HL-60 (cell line): ENCODE data around the gene KLHL5.

ENCODE experiments used
- DNase-seq, 2 experiments: peaks; one replicate each; pipeline ENCODE4 v3.0.0-alpha.2; 2010 to 2020; ENCODE audit warnings: low read depth in 1 of 2, low spot score in 1 of 2
- H3K27ac ChIP-seq: fragments of 250-450 bp; sonication (Bioruptor Pico); replicated peaks from 2 replicates; pipeline ENCODE4 v1.5.1; 2020; ENCODE audit warnings: mild to moderate bottlenecking, moderate library complexity
- H3K27me3 ChIP-seq: fragments of 250-450 bp; sonication (Bioruptor Pico); 2 replicates; pipeline ENCODE4 v1.5.1; 2021; ENCODE audit warnings: mild to moderate bottlenecking, moderate library complexity; ENCODE audit not compliant: insufficient read depth, poor library complexity, severe bottlenecking
- H3K4me3 ChIP-seq: replicated peaks from 2 replicates; pipeline ENCODE4 v1.5.1; 2011; ENCODE audit warnings: mild to moderate bottlenecking, control low read depth, low read length; ENCODE audit not compliant: insufficient read depth
- GABPA ChIP-seq: IDR thresholded peaks from 2 replicates; pipeline ENCODE4 v1.6.1; 2012; ENCODE audit warnings: low read depth
- POLR2AphosphoS5 ChIP-seq: IDR thresholded peaks from 2 replicates; pipeline ENCODE4 v1.6.1; 2012; ENCODE audit warnings: low read depth
- SPI1 ChIP-seq: IDR thresholded peaks from 2 replicates; pipeline ENCODE4 v1.6.1; 2012; ENCODE audit warnings: low read depth, mild to moderate bottlenecking, borderline replicate concordance
- TF ChIP-seq, protein P1 (sequence below): IDR thresholded peaks from one replicate; pipeline ENCODE4 v1.5.1; 2011; ENCODE audit warnings: low read length, control low read depth, inconsistent platforms; ENCODE audit not compliant: insufficient read depth
- TF ChIP-seq, protein P2 (sequence below): IDR thresholded peaks from 2 replicates; pipeline ENCODE4 v1.6.1; 2012; ENCODE audit warnings: low read depth; ENCODE audit not compliant: insufficient replicate concordance

Gene KLHL5

DNA sequence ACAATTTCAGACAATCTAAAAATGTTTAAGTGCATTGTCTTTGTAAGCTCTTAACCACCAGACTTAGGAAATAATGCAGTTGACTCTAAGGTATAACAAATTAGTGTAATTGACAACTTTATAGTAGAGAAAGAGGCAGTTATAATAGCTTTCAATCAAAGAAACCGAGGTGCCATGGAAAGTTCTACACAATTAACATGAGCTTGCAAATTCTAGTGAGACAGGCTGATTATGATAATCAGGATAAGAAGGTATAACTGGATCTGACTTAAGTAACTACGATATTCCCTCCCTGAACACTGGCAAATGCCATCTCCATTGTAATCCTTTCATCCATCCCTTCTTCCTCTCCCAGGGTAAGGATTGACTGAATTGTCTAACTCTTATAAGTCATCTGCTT, 11.4 kb upstream of the KLHL5 start:
- no peak for DNase-seq
- no peak overlapping the region for H3K27ac ChIP-seq
- H3K27me3 ChIP-seq, result no peaks in the 10 kb centered on the region
- TF ChIP-seq POLR2AphosphoS5 (no peak), SPI1 (no peak), GABPA (no peak)
- TF ChIP-seq, protein P1, sequence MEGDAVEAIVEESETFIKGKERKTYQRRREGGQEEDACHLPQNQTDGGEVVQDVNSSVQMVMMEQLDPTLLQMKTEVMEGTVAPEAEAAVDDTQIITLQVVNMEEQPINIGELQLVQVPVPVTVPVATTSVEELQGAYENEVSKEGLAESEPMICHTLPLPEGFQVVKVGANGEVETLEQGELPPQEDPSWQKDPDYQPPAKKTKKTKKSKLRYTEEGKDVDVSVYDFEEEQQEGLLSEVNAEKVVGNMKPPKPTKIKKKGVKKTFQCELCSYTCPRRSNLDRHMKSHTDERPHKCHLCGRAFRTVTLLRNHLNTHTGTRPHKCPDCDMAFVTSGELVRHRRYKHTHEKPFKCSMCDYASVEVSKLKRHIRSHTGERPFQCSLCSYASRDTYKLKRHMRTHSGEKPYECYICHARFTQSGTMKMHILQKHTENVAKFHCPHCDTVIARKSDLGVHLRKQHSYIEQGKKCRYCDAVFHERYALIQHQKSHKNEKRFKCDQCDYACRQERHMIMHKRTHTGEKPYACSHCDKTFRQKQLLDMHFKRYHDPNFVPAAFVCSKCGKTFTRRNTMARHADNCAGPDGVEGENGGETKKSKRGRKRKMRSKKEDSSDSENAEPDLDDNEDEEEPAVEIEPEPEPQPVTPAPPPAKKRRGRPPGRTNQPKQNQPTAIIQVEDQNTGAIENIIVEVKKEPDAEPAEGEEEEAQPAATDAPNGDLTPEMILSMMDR, result no peak
- TF ChIP-seq, protein P2, sequence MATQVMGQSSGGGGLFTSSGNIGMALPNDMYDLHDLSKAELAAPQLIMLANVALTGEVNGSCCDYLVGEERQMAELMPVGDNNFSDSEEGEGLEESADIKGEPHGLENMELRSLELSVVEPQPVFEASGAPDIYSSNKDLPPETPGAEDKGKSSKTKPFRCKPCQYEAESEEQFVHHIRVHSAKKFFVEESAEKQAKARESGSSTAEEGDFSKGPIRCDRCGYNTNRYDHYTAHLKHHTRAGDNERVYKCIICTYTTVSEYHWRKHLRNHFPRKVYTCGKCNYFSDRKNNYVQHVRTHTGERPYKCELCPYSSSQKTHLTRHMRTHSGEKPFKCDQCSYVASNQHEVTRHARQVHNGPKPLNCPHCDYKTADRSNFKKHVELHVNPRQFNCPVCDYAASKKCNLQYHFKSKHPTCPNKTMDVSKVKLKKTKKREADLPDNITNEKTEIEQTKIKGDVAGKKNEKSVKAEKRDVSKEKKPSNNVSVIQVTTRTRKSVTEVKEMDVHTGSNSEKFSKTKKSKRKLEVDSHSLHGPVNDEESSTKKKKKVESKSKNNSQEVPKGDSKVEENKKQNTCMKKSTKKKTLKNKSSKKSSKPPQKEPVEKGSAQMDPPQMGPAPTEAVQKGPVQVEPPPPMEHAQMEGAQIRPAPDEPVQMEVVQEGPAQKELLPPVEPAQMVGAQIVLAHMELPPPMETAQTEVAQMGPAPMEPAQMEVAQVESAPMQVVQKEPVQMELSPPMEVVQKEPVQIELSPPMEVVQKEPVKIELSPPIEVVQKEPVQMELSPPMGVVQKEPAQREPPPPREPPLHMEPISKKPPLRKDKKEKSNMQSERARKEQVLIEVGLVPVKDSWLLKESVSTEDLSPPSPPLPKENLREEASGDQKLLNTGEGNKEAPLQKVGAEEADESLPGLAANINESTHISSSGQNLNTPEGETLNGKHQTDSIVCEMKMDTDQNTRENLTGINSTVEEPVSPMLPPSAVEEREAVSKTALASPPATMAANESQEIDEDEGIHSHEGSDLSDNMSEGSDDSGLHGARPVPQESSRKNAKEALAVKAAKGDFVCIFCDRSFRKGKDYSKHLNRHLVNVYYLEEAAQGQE, result no peak
- H3K4me3 ChIP-seq, result no peak overlapping the region

DNA sequence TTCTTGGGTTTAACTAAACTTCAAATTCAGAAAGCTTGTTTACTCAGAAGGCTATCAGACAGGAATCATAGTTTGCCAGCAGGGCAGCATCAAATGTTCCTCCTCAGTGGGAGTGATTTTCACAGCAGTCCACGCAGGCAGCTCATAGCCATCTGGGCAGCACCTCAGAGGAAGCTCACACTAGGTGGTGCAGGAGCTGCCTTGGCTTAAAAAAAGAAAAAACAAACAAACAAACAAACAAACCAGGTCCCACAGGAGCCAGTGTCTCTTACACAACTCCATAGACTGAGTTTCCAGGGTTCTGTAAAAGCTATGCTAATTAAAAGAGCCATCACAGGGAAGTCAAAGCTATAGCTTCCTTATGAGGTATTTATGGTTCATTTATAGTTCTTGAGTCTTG, 10.5 kb upstream of the KLHL5 start:
- H3K4me3 ChIP-seq, result no peak overlapping the region
- DNase-seq, result no peak
- TF ChIP-seq SPI1, result no peak
- TF ChIP-seq, protein P2, result no peak
- H3K27me3 ChIP-seq, result no peaks in the 10 kb centered on the region
- no peak overlapping the region for H3K27ac ChIP-seq

DNA sequence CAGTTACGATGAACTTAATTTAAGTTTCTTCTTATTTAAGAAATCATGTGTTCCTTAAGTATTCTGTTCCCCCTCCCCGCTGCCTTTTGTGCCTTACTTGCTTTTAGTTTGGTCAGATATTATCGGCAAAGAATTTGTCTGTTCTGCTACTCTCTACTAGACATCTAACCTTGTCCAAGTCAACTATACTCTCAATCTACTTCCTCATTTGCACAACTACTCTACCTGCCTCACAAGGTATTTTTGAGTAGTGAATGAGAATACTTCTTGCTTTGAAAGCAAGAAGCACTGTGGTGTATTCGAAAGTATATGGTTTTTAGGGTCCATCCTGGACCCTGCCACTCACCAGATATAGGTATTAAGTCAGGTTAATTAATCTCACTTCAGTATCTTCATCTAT, 8.0 kb upstream of the KLHL5 start:
- Histone ChIP-seq H3K27ac (no peak overlapping the region), H3K27me3 (no peaks in the 10 kb centered on the region), H3K4me3 (no peak overlapping the region)
- DNase-seq, result no peak
- TF ChIP-seq GABPA, result no peak

DNA sequence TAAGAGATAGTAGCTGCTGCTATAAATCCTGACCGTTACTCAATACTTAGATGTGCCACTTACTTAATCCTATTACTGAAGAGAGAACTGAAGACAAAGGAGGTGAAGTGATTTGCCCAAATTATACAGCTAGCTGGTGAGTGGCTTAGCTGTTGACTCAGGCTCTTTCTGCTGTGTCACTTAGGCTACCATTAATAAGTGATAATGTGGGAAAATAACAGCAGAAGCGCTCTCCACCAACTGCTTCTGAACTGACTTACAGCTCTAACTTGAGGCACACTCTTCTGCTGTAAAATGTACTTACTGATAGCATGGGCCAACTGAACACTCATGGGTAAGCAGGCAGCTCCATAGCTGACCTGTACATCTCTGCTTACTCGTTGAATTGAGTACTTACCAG, 7.5 kb upstream of the KLHL5 start:
- TF ChIP-seq, protein P2, result no peak
- TF ChIP-seq, protein P1, result no peak
- no peak for TF ChIP-seq POLR2AphosphoS5
- no peak overlapping the region for H3K27ac ChIP-seq
- DNase-seq, result no peak

More for the DNA sequence above, 7.5 kb upstream of the KLHL5 start:
- Histone ChIP-seq H3K27me3 (no peaks in the 10 kb centered on the region), H3K4me3 (no peak overlapping the region)
